Mammary epithelial cell (primary cell): ENCODE results near the gene PPP1R37.

Experiments
- EZH2 ChIP-seq: IDR thresholded peaks from 2 replicates; pipeline ENCODE4 v1.6.1; 2012; ENCODE audit warnings: low read length, inconsistent platforms, borderline replicate concordance
- TF ChIP-seq, protein P1 (sequence below), 2 donors: IDR thresholded peaks in 1 of 2; conservative IDR thresholded peaks in 1 of 2; 2 replicates each; pipeline ENCODE4 v1.5.1; 2011 to 2012; ENCODE audit warnings: inconsistent platforms in 2 of 2, low read length in 2 of 2, mild to moderate bottlenecking in 2 of 2, control low read depth in 1 of 2, low read depth in 1 of 2; ENCODE audit not compliant: insufficient read depth in 1 of 2; ENCODE audit errors: extremely low read depth in 1 of 2

DNA sequence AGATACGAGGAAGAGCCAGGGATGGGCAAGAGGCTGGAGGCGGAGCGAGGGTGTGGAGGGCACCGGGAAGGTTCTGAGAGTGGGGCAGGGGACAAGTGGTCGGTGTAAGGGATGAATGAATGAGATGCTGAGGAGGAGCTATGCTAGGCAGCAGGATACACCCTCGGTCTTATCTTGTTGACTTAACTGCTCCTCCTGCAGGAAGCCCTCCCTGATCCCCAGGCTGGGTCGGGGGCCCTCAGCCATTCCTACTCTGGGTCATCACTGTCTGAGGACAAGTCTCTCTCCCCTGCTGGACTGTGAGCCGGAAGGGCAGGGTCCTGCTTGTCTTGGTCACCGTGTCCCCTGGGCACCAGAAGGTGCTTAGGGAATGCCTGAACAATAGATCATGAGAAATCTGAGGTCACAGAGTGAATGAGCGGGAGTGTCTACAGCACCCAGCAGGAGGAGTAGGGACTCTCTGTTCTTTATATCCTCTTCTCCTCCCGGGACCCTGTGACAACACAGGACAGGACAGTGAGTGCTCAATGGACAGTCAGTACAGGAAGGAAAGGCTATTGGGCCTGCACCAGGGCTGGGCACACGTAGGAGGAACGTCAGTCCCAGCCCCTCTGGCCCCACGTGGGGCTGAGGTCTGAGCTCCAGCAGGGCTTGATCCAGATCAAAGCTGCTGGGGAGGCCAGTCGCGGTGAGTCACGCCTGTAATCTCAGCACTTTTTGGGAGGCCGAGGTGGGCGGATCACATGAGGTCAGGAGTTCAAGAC, 61.3 kb downstream of the PPP1R37 start:
- no peak for TF ChIP-seq EZH2
- TF ChIP-seq, protein P1, sequence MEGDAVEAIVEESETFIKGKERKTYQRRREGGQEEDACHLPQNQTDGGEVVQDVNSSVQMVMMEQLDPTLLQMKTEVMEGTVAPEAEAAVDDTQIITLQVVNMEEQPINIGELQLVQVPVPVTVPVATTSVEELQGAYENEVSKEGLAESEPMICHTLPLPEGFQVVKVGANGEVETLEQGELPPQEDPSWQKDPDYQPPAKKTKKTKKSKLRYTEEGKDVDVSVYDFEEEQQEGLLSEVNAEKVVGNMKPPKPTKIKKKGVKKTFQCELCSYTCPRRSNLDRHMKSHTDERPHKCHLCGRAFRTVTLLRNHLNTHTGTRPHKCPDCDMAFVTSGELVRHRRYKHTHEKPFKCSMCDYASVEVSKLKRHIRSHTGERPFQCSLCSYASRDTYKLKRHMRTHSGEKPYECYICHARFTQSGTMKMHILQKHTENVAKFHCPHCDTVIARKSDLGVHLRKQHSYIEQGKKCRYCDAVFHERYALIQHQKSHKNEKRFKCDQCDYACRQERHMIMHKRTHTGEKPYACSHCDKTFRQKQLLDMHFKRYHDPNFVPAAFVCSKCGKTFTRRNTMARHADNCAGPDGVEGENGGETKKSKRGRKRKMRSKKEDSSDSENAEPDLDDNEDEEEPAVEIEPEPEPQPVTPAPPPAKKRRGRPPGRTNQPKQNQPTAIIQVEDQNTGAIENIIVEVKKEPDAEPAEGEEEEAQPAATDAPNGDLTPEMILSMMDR (conservative IDR thresholded peaks at IDR 0.05 in 1 of 2, IDR thresholded peaks at IDR 0.05 in 1 of 2; ENCODE audit: extremely low read depth in 1 of 2, insufficient read depth in 1 of 2, low read depth in 1 of 2, low read length in 2 of 2) = peak in 1 of 2 donors; percentile 5
